MM.1S (cell line): ENCODE data around the gene SEPTIN11.
A peak's percentile ranks its signal among the peaks of the same experiment; 100 is the strongest.

ENCODE experiments used
- DNase-seq: peaks from one replicate; pipeline ENCODE4 v3.0.0-alpha.2; 2015
- H2AFZ ChIP-seq: fragments of 300-600 bp; sonication (generic); 2 replicates; pipeline ENCODE4 v1.6.0; 2016; ENCODE audit warnings: antibody characterized with exemption, low read length
- H3F3A ChIP-seq: fragments of 300-600 bp; sonication (generic); 2 replicates; pipeline ENCODE4 v1.6.1; 2016; ENCODE audit warnings: mild to moderate bottlenecking, antibody characterized with exemption, low read length, moderate library complexity, mixed read lengths; ENCODE audit not compliant: insufficient read depth
- H3K27ac ChIP-seq: fragments of 300-600 bp; sonication (generic); 2 replicates; pipeline ENCODE4 v1.5.1; 2016; ENCODE audit warnings: mild to moderate bottlenecking, low read length
- H3K27me3 ChIP-seq: fragments of 300-600 bp; sonication (generic); replicated peaks from 2 replicates; pipeline ENCODE4 v1.6.0; 2016; ENCODE audit warnings: low read length; ENCODE audit not compliant: insufficient read depth
- H3K36me3 ChIP-seq: fragments of 300-600 bp; sonication (generic); replicated peaks from 2 replicates; pipeline ENCODE4 v1.6.1; 2016; ENCODE audit warnings: mild to moderate bottlenecking, low read length, mixed read lengths; ENCODE audit not compliant: insufficient read depth
- H3K4me1 ChIP-seq: fragments of 300-600 bp; sonication (generic); 2 replicates; pipeline ENCODE4 v1.6.1; 2016; ENCODE audit warnings: low read length, mixed read lengths
- H3K4me2 ChIP-seq: fragments of 300-600 bp; sonication (generic); 2 replicates; pipeline ENCODE4 v1.6.0; 2016; ENCODE audit warnings: low read depth, low read length
- H3K4me3 ChIP-seq: fragments of 300-600 bp; sonication (generic); 2 replicates; pipeline ENCODE4 v1.5.1; 2016; ENCODE audit warnings: low read length, mixed read lengths
- H3K79me2 ChIP-seq: fragments of 300-600 bp; sonication (generic); 2 replicates; pipeline ENCODE4 v1.6.1; 2016; ENCODE audit warnings: mixed run types, low read length, mixed read lengths
- H3K9ac ChIP-seq: fragments of 300-600 bp; sonication (generic); 2 replicates; pipeline ENCODE4 v1.6.1; 2016; ENCODE audit warnings: low read length, mixed read lengths
- H3K9me2 ChIP-seq: fragments of 300-600 bp; sonication (generic); replicated peaks from 2 replicates; pipeline ENCODE4 v1.6.1; 2016; ENCODE audit warnings: mild to moderate bottlenecking, low read length, mixed read lengths; ENCODE audit not compliant: insufficient read depth
- H3K9me3 ChIP-seq: fragments of 300-600 bp; sonication (generic); replicated peaks from 2 replicates; pipeline ENCODE4 v1.6.1; 2016; ENCODE audit warnings: mild to moderate bottlenecking, low read length, mixed read lengths; ENCODE audit not compliant: insufficient read depth
- H4K20me1 ChIP-seq: fragments of 300-600 bp; sonication (generic); 2 replicates; pipeline ENCODE4 v1.6.1; 2016; ENCODE audit warnings: mild to moderate bottlenecking, low read length, moderate library complexity, mixed read lengths; ENCODE audit not compliant: insufficient read depth
- EZH2 ChIP-seq: fragments of 300-600 bp; sonication (generic); optimal IDR thresholded peaks from 2 replicates; pipeline ENCODE3; 2017; ENCODE audit warnings: low read depth, mild to moderate bottlenecking, antibody characterized with exemption, low read length, mixed read lengths
- EZH2phosphoT487 ChIP-seq: fragments of 300-600 bp; sonication (generic); IDR thresholded peaks from 2 replicates; pipeline ENCODE4 v1.6.1; 2018; ENCODE audit warnings: antibody characterized with exemption, low read length
- TF ChIP-seq, protein P1 (sequence below): fragments of 300-600 bp; sonication (generic); IDR thresholded peaks from 2 replicates; pipeline ENCODE4 v1.5.1; 2016; ENCODE audit warnings: antibody characterized with exemption, low read length, mixed read lengths

SEPTIN11 gene

DNA sequence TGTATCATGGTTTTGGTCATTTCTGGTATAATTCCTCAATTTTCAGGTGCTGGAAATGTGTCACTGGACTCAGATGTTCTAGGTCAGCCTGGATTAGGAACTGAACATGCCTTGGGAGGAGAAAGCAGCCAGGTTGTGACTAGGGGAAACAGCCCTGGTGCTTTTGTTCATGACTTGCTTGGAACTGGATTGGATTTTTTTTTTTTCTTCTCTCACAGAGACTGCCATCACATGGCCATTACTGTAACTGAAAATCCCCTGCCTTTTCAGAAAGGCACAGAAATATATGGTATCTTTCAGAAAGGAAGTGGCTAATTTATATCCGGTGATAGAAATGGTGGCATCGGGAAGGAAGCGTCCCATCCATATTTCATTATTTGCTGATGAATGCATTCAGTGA lies 34.6 kb downstream of the SEPTIN11 start:
- no peak overlapping the region; the same call in 1 of the 2 replicates for H3K9ac ChIP-seq
- H3K9me3 ChIP-seq, result no peaks in the 10 kb centered on the region
- H3K9me2 ChIP-seq, result no peaks in the 10 kb centered on the region
- H3K27ac ChIP-seq, result peak overlapping the region; percentile 71
- DNase-seq, result peak; percentile 85
- H3K79me2 ChIP-seq, result peaks cover 59% of the 10 kb centered on the region
- TF ChIP-seq, protein P1, sequence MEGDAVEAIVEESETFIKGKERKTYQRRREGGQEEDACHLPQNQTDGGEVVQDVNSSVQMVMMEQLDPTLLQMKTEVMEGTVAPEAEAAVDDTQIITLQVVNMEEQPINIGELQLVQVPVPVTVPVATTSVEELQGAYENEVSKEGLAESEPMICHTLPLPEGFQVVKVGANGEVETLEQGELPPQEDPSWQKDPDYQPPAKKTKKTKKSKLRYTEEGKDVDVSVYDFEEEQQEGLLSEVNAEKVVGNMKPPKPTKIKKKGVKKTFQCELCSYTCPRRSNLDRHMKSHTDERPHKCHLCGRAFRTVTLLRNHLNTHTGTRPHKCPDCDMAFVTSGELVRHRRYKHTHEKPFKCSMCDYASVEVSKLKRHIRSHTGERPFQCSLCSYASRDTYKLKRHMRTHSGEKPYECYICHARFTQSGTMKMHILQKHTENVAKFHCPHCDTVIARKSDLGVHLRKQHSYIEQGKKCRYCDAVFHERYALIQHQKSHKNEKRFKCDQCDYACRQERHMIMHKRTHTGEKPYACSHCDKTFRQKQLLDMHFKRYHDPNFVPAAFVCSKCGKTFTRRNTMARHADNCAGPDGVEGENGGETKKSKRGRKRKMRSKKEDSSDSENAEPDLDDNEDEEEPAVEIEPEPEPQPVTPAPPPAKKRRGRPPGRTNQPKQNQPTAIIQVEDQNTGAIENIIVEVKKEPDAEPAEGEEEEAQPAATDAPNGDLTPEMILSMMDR, result peak; percentile 67
- no peak for TF ChIP-seq EZH2phosphoT487
- no peak for TF ChIP-seq EZH2
- H3K4me1 ChIP-seq, result peaks cover 58% of the 10 kb centered on the region
- 0 out of 2 replicates have a peak overlapping the region, but pooled peaks have one; percentile 23 for H3K4me3 ChIP-seq
- peaks cover 33% of the 10 kb centered on the region for H3F3A ChIP-seq
- H2AFZ ChIP-seq, result 0 out of 2 replicates have a peak overlapping the region, but pooled peaks have one; percentile 26
- no peaks in the 10 kb centered on the region for H4K20me1 ChIP-seq
- H3K27me3 ChIP-seq, result no peaks in the 10 kb centered on the region
- H3K36me3 ChIP-seq, result no peaks in the 10 kb centered on the region
- peak overlapping the region; percentile 83 for H3K4me2 ChIP-seq

DNA sequence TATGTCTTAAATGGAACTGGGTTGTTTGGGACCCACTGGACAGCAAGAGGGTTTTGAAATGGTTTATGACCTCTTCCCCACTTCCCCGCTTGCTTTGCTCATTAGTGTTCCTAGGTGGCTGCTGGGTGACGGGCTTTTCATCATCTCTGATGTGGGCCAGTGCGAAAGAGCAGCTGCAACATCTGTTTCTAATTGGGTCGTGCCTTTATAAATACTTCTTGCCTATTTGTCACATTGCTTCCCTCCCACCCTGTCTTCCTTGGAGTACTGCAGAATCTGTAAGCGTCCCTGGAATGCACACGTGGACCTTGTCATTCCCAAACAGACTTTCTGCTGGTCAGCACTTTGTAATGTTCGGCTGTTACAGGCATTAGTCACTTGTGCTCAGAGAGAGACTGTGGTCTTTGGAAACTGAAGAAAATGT lies 35.2 kb downstream of the SEPTIN11 start:
- H3K4me3 ChIP-seq, result 0 out of 2 replicates have a peak overlapping the region, but pooled peaks have one; percentile 23

DNA sequence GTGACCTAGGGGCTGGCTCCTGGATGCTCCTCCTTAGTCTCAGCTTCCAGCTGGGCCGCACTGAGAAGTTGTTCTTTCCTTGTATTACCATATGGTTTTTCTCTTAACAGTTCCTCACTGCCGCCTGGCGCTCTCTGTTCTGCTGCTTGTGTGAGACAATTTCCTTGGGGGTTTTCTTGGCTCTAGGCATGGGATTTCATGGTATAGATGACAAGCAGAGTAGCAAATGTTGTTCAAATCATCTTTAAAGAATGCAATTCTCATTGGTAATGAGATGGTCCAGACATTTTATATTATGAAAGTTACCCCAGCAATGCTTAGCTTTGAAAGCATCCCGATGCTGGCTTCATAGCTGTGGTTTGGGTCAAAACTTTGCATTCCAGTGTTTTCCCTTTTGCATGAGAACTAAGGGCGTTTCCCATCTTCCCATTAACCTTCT lies 37.6 kb downstream of the SEPTIN11 start:
- H3K79me2 ChIP-seq, result peaks cover 66% of the 10 kb centered on the region
- H3K27me3 ChIP-seq, result no peaks in the 10 kb centered on the region
- H3K27ac ChIP-seq, result peak overlapping the region; percentile 2; the same call in 1 of the 2 replicates
- peak overlapping the region; percentile 58 for H3K4me2 ChIP-seq
- H3K4me3 ChIP-seq, result peak overlapping the region; percentile 7; the same call in 1 of the 2 replicates
- H3K36me3 ChIP-seq, result no peaks in the 10 kb centered on the region
- H3K4me1 ChIP-seq, result peaks cover 60% of the 10 kb centered on the region
- no peak for TF ChIP-seq EZH2phosphoT487
- no peak for TF ChIP-seq EZH2
- H2AFZ ChIP-seq, result no peak overlapping the region
- H3F3A ChIP-seq, result peaks cover 33% of the 10 kb centered on the region
- H3K9ac ChIP-seq, result no peak overlapping the region
- no peaks in the 10 kb centered on the region for H4K20me1 ChIP-seq
- no peak for DNase-seq
- no peaks in the 10 kb centered on the region for H3K9me3 ChIP-seq
- no peaks in the 10 kb centered on the region for H3K9me2 ChIP-seq

More for the DNA sequence above, 35.2 kb downstream of the SEPTIN11 start:
- Histone ChIP-seq H3K27me3 (no peaks in the 10 kb centered on the region), H3K36me3 (no peaks in the 10 kb centered on the region), H3F3A (peaks cover 33% of the 10 kb centered on the region), H3K27ac (peak overlapping the region; percentile 71; the same call in 1 of the 2 replicates), H3K9me2 (no peaks in the 10 kb centered on the region), H4K20me1 (no peaks in the 10 kb centered on the region), H3K9ac (no peak overlapping the region), H2AFZ (no peak overlapping the region), H3K9me3 (no peaks in the 10 kb centered on the region), H3K79me2 (peaks cover 64% of the 10 kb centered on the region), H3K4me2 (peak overlapping the region; percentile 83), H3K4me1 (peaks cover 58% of the 10 kb centered on the region)
- TF ChIP-seq EZH2phosphoT487, result no peak
- TF ChIP-seq, protein P1, result no peak
- no peak for TF ChIP-seq EZH2
- DNase-seq, result peak; percentile 21

DNA sequence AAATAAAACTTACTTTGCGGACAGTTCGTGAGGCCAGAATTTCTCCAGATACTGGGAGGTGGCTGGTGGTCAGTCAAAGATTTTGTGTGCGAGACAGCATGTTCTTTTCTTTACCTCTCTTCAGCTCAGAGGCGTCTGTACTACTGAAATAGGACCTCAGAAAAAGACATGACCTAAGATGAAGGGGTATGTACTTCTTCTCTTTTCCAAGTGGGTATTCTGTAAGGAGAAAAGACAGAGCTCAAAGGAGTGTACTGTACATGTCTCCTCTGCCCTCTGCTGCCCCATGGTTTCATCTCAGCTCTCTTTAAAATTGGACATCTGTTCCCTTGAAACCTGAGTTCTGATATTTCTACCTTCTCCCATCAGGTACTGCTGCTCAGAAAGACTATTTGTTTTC lies 38.1 kb downstream of the SEPTIN11 start:
- Histone ChIP-seq H3K9me2 (no peaks in the 10 kb centered on the region), H3K4me3 (peak overlapping the region; percentile 7; the same call in 1 of the 2 replicates), H3F3A (peaks cover 30% of the 10 kb centered on the region), H3K79me2 (peaks cover 71% of the 10 kb centered on the region), H3K27ac (peak overlapping the region; percentile 2; the same call in 1 of the 2 replicates), H4K20me1 (no peaks in the 10 kb centered on the region), H2AFZ (no peak overlapping the region), H3K27me3 (no peaks in the 10 kb centered on the region), H3K9me3 (no peaks in the 10 kb centered on the region), H3K9ac (no peak overlapping the region), H3K36me3 (no peaks in the 10 kb centered on the region), H3K4me2 (peak overlapping the region; percentile 58; the same call in 1 of the 2 replicates), H3K4me1 (peaks cover 59% of the 10 kb centered on the region)
- no peak for TF ChIP-seq EZH2
- TF ChIP-seq EZH2phosphoT487, result no peak
- TF ChIP-seq, protein P1, result no peak
- no peak for DNase-seq
